Esophagus mucosa (tissue), 1 donor: ENCODE results near the gene SELENOT. TPM values are rescaled to one million over a fixed set of nuclear protein-coding genes. Genes with fewer than 3 reads are reported as not detected.
"Not testable (repeated sequence)": the region's sequence is repeated elsewhere in the genome, so short reads cannot be mapped to it uniquely, and the experiment has no call there.

Experiments
- ATAC-seq: fragments of 200-7000 bp; cut with Tn5 transposase; one replicate; pipeline ENCODE4 v1.9.1; 2020
- total RNA-seq: library from RNA; stranded (reverse); gene quantifications from one replicate; pipeline ENCODE4 v1.2.4, GENCODE V29; 2023
- donor health status: DM: yes; HTN: yes; CAD: no.

The SELENOT gene
- total RNA-seq, 1 donor from 2014 or later = 68.7 TPM

- no peak for ATAC-seq
Measured at GRCh38 chr3:150609988-150610387, 6.9 kb downstream of the SELENOT start.

GRCh38 chr3:150610785-150611184, 7.7 kb downstream of the SELENOT start:
- ATAC-seq = no peak

GRCh38 chr3:150611666-150612065, 8.5 kb downstream of the SELENOT start:
- no peak for ATAC-seq

GRCh38 chr3:150612494-150612893, 9.4 kb downstream of the SELENOT start:
- ATAC-seq = no peak

GRCh38 chr3:150613034-150613433, 9.9 kb downstream of the SELENOT start:
- ATAC-seq = no peak

GRCh38 chr3:150613709-150614480, 10.8 kb downstream of the SELENOT start:
- ATAC-seq = no peak

GRCh38 chr3:150620002-150620689, 17.0 kb downstream of the SELENOT start:
- ATAC-seq = no peak

- not testable (repeated sequence) for ATAC-seq
Measured at GRCh38 chr3:150622955-150623354, 19.8 kb downstream of the SELENOT start.

- no peak for ATAC-seq
Measured at GRCh38 chr3:150623945-150624344, 20.8 kb downstream of the SELENOT start.

GRCh38 chr3:150626148-150626930, 23.2 kb downstream of the SELENOT start:
- ATAC-seq = no peak

GRCh38 chr3:150627557-150627956, 24.4 kb downstream of the SELENOT start:
- ATAC-seq = no peak

- no peak for ATAC-seq
Measured at GRCh38 chr3:150631515-150632221, 28.5 kb downstream of the SELENOT start.

- no peak for ATAC-seq
Measured at GRCh38 chr3:150635076-150635475, 32.0 kb downstream of the SELENOT start.

GRCh38 chr3:150635526-150635925, 32.4 kb downstream of the SELENOT start:
- no peak for ATAC-seq

GRCh38 chr3:150636258-150636657, 33.1 kb downstream of the SELENOT start:
- ATAC-seq = no peak

- ATAC-seq = no peak
Measured at GRCh38 chr3:150639262-150639661, 36.1 kb downstream of the SELENOT start.

GRCh38 chr3:150640256-150640655, 37.1 kb downstream of the SELENOT start:
- no peak for ATAC-seq

GRCh38 chr3:150653110-150653561, 50.0 kb downstream of the SELENOT start:
- no peak for ATAC-seq

GRCh38 chr3:150656316-150656715, 53.2 kb downstream of the SELENOT start:
- no peak for ATAC-seq

- no peak for ATAC-seq
Measured at GRCh38 chr3:150662410-150663200, 59.5 kb downstream of the SELENOT start.

GRCh38 chr3:150663461-150663860, 60.3 kb downstream of the SELENOT start:
- ATAC-seq = no peak

GRCh38 chr3:150666167-150666566, 63.0 kb downstream of the SELENOT start:
- ATAC-seq = no peak
